GM18868 (cell line): ENCODE measurements around the gene ABCC4.

Experiments used
- ATAC-seq: cut with Tn5 transposase; IDR thresholded peaks from one replicate; pipeline ENCODE4 v1.9.1; 2021; ENCODE audit warnings: mild to moderate bottlenecking, moderate library complexity; ENCODE audit not compliant: unreplicated experiment

ABCC4 gene

GRCh38 chr13:95073747-95074311, 227.4 kb downstream of the ABCC4 start:
- ATAC-seq, result no peak

DNA sequence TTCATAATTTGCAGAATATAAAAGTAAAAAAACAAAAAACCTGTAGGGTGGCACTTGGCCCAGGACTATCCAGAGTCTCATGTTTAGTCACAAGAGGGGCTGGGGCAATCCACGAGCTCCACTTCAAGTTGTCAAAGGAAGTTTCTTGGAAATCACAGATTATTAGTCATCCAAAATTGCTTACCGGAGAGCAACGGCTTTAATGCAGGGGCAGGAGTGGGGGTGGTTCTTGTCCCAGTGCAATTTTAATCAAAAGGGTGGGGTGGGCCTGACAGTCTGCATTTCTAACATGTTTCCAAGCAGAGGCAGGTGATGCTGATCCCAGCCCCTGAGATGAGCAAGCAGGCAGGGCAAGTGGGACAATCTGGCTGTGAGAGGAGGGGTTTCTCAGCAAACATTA, 233.9 kb downstream of the ABCC4 start:
- no peak for ATAC-seq

- ATAC-seq, result no peak
These were observed 241.2 kb downstream of the ABCC4 start for GRCh38 chr13:95060014-95060519.

DNA sequence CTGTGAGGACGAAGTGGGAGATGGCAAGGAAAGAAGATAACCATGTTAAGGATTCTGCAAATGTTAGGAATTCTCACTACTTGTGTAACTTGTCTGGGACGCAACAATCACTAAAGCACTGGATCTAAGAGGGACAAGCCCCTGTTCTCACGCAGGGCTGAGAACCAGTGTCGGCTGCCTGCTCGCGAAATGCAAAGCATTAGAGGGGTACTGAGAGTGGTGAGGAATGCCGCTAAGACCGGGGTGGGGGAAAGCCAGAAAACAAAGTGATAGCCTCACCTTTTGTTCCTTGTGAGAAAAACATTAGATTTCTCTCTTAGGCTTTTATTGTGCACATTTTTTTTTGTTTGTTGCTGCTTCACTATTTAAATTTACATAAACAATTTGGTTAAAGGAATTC, 241.9 kb downstream of the ABCC4 start:
- no peak for ATAC-seq

DNA sequence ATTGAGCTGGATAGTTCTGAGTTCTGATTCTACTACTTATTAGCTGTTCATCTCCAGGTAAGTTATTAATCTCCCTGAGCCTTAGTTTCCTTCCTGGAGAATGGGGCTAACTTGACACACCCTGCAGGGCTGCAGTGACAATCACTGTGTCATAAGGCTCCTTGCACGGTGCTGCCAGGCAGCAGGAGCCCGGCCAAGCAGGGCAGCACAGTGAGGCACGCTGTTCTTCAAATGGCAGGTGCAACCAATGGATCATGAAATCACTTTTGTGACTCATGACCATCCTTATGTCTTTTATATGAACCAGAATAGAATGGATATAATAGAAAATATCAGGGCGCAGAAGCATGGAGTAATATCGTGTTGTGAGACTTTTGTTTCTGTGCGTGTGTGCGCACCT, 242.6 kb downstream of the ABCC4 start:
- ATAC-seq, result no peak

DNA sequence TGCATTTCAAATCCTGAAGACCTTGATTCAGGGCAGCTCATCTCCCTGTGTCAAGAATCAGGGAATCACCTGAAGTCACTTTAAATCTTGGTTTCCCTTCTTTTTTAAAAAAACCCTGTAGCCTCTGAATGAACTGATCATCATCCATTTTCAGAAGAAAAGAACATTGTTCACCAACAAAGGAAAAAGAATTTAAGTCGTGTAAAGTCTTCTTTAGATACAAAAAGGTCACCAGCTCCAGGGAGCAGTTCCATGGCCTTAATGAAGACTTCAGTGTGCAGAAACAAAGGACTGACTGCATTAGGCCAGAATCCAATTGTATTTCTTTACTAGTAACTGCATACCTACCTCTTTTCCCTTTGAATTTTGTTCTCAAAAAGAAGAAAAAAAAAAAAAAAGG, 245.0 kb downstream of the ABCC4 start:
- ATAC-seq, result no peak

- ATAC-seq, result peak; percentile 77
These were observed 250.2 kb downstream of the ABCC4 start for GRCh38 chr13:95050800-95051615.

- no peak for ATAC-seq
These were observed 251.5 kb downstream of the ABCC4 start for GRCh38 chr13:95049772-95050171.

DNA sequence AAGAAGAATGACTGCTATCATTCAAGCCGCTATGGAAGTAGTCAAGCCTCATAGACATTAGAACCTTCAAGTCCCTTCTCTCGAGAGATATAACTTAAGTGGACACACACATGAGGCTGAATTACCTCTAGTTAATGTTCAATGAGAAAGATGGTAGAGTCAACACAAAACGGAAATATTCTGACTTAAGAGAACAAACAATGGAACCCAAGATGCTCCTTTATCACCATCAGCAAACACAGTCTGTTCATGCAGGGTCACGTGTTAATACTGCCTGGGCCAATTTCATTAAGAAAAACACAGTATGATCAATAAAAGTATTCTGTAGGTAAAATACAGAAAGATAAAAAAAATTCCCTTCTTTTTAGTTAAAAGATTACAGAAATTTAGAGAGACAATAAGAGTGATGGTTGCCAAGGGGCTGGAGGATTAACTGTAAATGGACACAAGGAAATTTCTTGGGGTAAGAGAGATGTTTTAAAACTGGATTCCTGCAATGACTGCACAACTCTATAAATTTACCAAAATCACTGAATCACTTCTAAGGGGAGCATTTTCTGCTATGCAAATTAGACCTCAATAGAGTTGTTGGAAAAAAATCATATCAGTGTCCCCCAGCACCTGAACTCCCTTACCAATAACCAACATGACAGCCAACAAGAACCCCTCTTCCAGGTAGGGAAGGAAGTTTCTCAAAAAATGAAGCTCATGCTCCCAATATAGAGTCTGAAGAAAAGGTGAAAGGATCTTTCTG, 256.6 kb downstream of the ABCC4 start:
- no peak for ATAC-seq

GRCh38 chr13:95039415-95039814, 261.8 kb downstream of the ABCC4 start:
- no peak for ATAC-seq

DNA sequence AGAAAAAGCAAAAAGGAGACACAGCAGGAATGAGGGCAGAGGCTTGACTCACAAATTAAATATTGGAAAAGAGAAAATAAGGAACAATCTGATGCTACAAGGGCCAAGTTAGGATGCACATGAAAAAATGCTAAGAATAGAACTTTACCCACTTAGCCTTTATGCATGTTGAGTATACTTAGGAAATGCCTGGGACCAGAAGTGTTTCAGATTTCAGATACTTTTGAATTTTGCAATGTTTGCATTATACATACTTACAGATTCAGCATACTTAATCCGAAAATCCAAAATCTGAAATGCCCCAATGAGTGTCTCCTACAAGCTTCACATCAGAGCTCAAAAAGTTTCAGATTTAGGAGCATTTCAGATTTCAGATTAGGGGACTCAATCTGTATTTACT, 262.3 kb downstream of the ABCC4 start:
- no peak for ATAC-seq

GRCh38 chr13:95035311-95036109, 265.7 kb downstream of the ABCC4 start:
- no peak for ATAC-seq

DNA sequence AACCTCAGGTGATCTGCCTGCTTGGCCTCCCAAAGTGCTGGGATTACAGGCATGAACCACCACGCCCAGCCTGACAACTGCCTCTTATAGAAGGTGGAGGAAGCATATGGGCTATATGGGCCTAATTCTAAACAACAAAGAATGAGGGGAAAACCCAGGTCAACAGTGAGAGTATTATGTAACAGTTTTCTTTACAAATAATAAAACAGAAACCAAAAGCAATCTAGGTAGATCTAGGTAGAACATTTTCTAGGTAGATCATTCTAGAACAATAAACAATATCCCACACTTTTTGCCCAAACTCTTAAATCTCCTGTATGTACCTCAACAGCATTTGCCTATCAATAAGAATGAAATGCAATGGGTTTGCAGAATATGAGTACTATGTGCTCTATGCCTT, 267.4 kb downstream of the ABCC4 start:
- peak; percentile 89 for ATAC-seq

GRCh38 chr13:95032121-95032520, 269.1 kb downstream of the ABCC4 start:
- ATAC-seq, result no peak

- no peak for ATAC-seq
These were observed 270.4 kb downstream of the ABCC4 start for GRCh38 chr13:95030821-95031343.

GRCh38 chr13:95027638-95028037, 273.6 kb downstream of the ABCC4 start:
- ATAC-seq, result no peak

GRCh38 chr13:95025116-95025515, 276.1 kb downstream of the ABCC4 start:
- no peak for ATAC-seq

DNA sequence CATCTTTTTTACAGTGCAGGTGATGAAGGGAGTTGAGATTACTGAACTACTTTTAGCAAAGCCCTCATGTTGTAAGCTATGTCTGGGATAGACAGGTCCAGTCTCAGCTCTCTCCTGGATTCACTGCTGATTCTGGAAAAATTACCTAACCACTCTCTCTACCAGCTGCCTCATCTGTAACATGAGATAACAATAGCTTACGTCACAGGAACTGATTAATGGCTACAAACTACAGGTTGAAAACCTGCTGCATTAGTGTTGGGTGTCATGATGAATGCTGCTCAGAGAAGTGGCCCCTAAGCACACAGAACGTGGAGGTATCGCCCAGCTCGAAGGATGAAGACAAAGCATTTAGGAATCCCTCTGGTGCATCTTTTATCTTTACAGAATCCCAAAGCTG, 277.8 kb downstream of the ABCC4 start:
- no peak for ATAC-seq

- no peak for ATAC-seq
These were observed 280.8 kb downstream of the ABCC4 start for GRCh38 chr13:95020298-95020987.

GRCh38 chr13:95019886-95020285, 281.4 kb downstream of the ABCC4 start:
- ATAC-seq, result no peak
